Peyer's patch (tissue), 4 donors: ENCODE results near the gene EPS8.

Source experiments
- POLR2A ChIP-seq, 2 donors: fragments of 450-650 bp; IDR thresholded peaks; one replicate each; pipeline ENCODE4 v1.5.1; 2017; ENCODE audit warnings: antibody characterized with exemption in 2 of 2, mild to moderate bottlenecking in 2 of 2, moderate library complexity in 2 of 2
- TF ChIP-seq, protein P1 (sequence below), 6 experiments: fragments of 450-650 bp in 4 of 6; fragments of 200-600 bp in 2 of 6; sonication (generic) in 1 of 6; IDR thresholded peaks; one replicate each; pipeline ENCODE4 v1.5.1; 2017 to 2019; ENCODE audit warnings: antibody characterized with exemption in 6 of 6, mild to moderate bottlenecking in 3 of 6, moderate library complexity in 1 of 6

DNA sequence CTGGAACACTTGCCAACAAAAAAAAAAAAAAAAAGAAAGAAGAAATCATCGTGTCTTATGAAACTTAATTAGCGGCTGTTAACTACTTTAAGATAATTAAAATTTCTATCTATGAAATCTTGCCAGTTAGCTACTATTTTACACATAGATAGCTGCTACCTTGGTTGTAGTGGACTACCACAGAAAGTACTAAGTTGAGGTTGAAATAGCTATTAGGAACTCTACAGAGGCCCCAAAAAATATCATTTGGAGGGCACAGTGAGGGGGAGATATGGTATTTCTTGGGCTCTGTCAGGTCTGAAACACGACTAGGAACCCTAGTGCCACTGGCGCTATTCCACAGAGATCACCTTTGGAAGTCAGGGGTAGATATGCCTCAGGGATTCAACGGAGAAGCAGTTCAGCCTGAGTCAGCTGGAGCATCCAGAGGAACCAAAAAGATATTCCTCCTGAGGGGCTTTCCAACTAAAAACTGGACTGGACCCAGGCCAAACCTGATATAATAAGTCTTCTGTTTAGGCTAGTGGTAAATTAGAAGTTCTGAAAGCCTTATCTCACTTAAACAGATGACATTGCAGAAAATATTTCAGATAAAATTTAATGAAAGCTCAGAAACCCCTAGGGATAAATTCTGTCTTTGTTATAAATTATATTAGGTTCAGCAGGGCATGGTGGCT, 126.1 kb downstream of the EPS8 start:
- TF ChIP-seq, protein P1, sequence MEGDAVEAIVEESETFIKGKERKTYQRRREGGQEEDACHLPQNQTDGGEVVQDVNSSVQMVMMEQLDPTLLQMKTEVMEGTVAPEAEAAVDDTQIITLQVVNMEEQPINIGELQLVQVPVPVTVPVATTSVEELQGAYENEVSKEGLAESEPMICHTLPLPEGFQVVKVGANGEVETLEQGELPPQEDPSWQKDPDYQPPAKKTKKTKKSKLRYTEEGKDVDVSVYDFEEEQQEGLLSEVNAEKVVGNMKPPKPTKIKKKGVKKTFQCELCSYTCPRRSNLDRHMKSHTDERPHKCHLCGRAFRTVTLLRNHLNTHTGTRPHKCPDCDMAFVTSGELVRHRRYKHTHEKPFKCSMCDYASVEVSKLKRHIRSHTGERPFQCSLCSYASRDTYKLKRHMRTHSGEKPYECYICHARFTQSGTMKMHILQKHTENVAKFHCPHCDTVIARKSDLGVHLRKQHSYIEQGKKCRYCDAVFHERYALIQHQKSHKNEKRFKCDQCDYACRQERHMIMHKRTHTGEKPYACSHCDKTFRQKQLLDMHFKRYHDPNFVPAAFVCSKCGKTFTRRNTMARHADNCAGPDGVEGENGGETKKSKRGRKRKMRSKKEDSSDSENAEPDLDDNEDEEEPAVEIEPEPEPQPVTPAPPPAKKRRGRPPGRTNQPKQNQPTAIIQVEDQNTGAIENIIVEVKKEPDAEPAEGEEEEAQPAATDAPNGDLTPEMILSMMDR (IDR thresholded peaks at IDR 0.05): no peak
- TF ChIP-seq POLR2A (IDR thresholded peaks at IDR 0.05): no peak
